ENCODE data around the gene STX5. TPM values are rescaled to one million over a fixed set of nuclear protein-coding genes. Genes with fewer than 3 reads are reported as not detected.

STX5 gene
- total and polyA plus RNA-seq, 9 of the 15 experiments (the other 6 are each of a cell fraction or from before 2014, with no cell fraction given), result 2.8 to 28.6 (median 23.7) TPM

DNA sequence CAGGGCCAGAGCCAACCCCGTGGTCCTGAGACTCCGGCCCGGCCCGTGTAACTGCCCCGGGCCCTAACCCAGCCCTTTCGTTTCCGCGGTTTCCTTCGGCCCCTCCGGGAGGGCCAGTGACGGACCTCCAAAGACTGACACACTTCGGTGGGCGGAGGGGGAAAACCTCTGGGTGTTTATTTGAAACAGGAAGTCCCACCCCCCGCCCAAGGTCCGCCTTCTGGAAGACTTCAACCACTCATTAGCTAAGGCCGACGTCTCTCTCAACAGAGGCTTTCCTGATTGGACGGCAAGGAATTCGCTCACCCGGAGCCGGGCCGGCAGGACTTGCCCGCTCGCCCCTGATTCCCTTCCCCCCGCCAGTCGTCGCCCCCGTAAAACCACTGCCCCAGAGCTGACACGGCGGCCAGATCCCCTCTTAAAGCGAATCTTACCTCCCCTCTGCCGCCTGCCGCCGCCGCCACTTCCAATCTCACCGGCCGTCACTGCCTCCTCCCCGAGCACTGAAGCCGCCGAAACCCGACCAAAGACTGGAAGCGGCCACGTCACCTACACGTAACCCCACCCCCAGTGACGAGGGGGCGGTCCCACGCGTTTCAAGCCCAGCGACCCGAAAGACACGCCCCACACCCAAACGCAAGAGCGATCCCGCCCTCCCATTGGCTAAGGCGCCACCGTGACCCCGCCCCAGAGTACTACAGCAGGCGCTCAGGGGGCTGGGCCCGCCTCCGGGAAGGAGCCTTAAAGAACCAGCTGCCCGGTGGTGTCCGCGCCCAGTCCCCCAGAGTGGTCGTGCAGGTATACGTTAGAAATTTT lies at the start of gene STX5 (continued):
- TF ChIP-seq, protein P1, sequence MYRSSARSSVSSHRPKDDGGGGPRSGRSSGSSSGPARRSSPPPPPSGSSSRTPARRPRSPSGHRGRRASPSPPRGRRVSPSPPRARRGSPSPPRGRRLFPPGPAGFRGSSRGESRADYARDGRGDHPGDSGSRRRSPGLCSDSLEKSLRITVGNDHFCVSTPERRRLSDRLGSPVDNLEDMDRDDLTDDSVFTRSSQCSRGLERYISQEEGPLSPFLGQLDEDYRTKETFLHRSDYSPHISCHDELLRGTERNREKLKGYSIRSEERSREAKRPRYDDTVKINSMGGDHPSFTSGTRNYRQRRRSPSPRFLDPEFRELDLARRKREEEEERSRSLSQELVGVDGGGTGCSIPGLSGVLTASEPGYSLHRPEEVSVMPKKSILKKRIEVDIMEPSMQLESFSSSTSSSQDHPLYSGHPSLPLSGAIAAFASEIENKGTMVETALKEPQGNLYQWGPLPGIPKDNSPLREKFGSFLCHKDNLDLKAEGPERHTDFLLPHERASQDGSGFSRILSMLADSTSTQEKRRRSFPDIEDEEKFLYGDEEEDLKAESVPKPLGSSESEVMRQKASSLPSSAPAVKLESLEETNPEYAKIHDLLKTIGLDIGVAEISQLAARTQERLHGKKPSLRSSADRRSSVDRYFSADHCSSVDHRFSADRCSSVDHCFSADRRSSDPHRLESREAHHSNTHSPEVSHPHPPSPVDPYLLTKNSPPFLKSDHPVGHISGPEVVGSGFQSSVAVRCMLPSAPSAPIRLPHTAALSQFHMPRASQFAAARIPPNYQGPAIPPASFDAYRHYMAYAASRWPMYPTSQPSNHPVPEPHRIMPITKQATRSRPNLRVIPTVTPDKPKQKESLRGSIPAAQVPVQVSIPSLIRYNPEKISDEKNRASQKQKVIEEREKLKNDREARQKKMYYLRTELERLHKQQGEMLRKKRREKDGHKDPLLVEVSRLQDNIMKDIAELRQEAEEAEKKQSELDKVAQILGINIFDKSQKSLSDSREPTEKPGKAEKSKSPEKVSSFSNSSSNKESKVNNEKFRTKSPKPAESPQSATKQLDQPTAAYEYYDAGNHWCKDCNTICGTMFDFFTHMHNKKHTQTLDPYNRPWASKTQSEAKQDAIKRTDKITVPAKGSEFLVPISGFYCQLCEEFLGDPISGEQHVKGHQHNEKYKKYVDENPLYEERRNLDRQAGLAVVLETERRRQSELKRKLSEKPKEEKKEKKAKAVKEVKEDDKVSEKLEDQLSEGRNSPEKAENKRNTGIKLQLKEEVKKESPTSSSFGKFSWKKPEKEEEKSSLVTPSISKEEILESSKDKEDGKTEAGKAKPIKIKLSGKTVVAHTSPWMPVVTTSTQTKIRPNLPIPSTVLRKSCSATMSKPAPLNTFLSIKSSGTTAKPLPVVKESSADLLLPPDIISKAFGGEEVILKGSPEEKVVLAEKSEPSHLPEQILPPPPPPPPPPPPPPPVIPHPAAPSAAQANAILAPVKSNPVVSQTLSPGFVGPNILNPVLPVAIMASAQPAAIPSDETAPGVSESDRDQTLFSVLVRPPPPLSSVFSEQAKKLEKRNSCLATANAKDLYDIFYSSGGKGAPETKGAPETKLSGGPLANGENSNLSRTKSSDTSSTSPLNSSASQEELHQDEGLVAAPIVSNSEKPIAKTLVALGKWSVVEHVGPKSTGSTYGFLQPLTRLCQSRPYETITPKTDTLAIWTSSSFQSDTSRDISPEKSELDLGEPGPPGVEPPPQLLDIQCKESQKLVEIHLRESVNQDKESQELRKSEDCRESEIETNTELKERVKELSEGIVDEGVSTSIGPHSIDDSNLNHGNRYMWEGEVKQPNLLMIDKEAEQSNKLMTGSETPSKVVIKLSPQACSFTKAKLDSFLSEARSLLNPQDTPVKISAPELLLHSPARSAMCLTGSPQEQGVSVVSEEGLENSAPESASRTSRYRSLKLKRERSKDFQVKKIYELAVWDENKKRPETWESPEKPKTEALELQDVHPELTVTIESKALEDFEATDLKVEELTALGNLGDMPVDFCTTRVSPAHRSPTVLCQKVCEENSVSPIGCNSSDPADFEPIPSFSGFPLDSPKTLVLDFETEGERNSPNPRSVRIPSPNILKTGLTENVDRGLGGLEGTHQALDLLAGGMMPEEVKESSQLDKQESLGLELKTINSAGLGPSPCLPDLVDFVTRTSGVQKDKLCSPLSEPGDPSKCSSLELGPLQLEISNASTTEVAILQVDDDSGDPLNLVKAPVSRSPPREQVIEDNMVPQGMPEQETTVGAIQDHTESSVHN (IDR thresholded peaks at IDR 0.05; ENCODE audit: borderline replicate concordance in 1 of 2, low read depth in 1 of 2), result peak in 1 of 2 experiments; percentile 21; a peak in 1 of 4 replicates
- TF ChIP-seq SAP30 (IDR thresholded peaks at IDR 0.05; ENCODE audit: borderline replicate concordance, insufficient read depth, low read depth, low read length, poor library complexity, severe bottlenecking) (peak; percentile 67), SREBF2 (CRISPR knock-in tag; IDR thresholded peaks at IDR 0.05) (no peak), RBM22 (IDR thresholded peaks at IDR 0.05; ENCODE audit: low read depth, low read length, poor library complexity, severe bottlenecking) (peak; percentile 64), FOSL1 (tag; conservative IDR thresholded peaks at IDR 0.05) (peak; percentile 68), NRF1 (conservative IDR thresholded peaks at IDR 0.05 in 1 of 2, IDR thresholded peaks at IDR 0.05 in 1 of 2) (peak; percentile 68 to 75), SMARCE1 (IDR thresholded peaks at IDR 0.05) (0 out of 2 replicates have a peak, but pooled peaks have one; percentile 49), TFE3 (CRISPR knock-in tag; IDR thresholded peaks at IDR 0.05) (no peak), SAFB (IDR thresholded peaks at IDR 0.05; ENCODE audit: borderline replicate concordance, low read depth, low read length) (no peak), SIN3A (IDR thresholded peaks at IDR 0.05; ENCODE audit: borderline replicate concordance in 2 of 2, control insufficient read depth in 1 of 2, low read depth in 2 of 2, low read length in 2 of 2) (peak; percentile 6 to 76; a peak in 1 of 4 replicates), GTF2E2 (tag; IDR thresholded peaks at IDR 0.05) (peak; percentile 46; the same call in 1 of the 2 replicates), NCOA4 (IDR thresholded peaks at IDR 0.05; ENCODE audit: partially characterized antibody) (no peak), KLF6 (CRISPR knock-in tag; IDR thresholded peaks at IDR 0.05; ENCODE audit: borderline replicate concordance) (no peak)

All from K562 (cell line).